Activated naive CD8-positive, alpha-beta T cell treated with anti-CD3 and anti-CD28 coated beads, Interleukin-2, amount 10 ng/mL, durations not matched to agents 7 days and 5 days (primary cell): ENCODE data around the gene ACOT8. TPM values are rescaled to one million over a fixed set of nuclear protein-coding genes. Genes with fewer than 3 reads are reported as not detected.

Experiments
- ATAC-seq: fragments of 150-1000 bp; cut with Tn5 transposase; one replicate; pipeline ENCODE4 v1.10.0; 2021; ENCODE audit warnings: low read depth, moderate library complexity
- POLR2A ChIA-PET: fragments of 350-600 bp; sonication (Branson Sonifier 250); formaldehyde crosslinking; loops from one replicate; lab custom pipeline; 2021; ENCODE audit warnings: antibody characterized with exemption; lab: Charles Lee
- DNase-seq: peaks from one replicate; pipeline ENCODE4 v3.0.0; 2021
- H3K27ac Mint-ChIP-seq: one replicate; pipeline ENCODE4 v1.8.0; 2022; ENCODE audit warnings: mild to moderate bottlenecking, mixed read lengths
- H3K27me3 Mint-ChIP-seq: one replicate; pipeline ENCODE4 v1.8.0; 2022; ENCODE audit warnings: mild to moderate bottlenecking, moderate library complexity, mixed read lengths
- H3K36me3 Mint-ChIP-seq: one replicate; pipeline ENCODE4 v1.8.0; 2021; ENCODE audit warnings: mild to moderate bottlenecking, mixed read lengths
- H3K4me1 Mint-ChIP-seq: one replicate; pipeline ENCODE4 v1.8.0; 2021; ENCODE audit warnings: mixed read lengths
- H3K4me3 Mint-ChIP-seq: one replicate; pipeline ENCODE4 v1.8.0; 2022; ENCODE audit warnings: mild to moderate bottlenecking, moderate library complexity, mixed read lengths
- H3K9me3 Mint-ChIP-seq: one replicate; pipeline ENCODE4 v1.8.0; 2021; ENCODE audit warnings: mixed read lengths
- total RNA-seq, 2 experiments: library from RNA; stranded (reverse); gene quantifications; one replicate each; pipeline ENCODE4 v1.2.3, GENCODE V29; 2021

Gene ACOT8
- total RNA-seq, 2 experiments from 2014 or later = 35.4 to 38.6 TPM

GRCh38 chr20:45860560-45861220 lies 3.5 kb upstream of the ACOT8 start:
- H3K27ac Mint-ChIP-seq = no peak overlapping the region
- H3K9me3 Mint-ChIP-seq = no peaks in the 10 kb centered on the region
- DNase-seq (no peak), ATAC-seq (no peak)
- H3K36me3 Mint-ChIP-seq = peaks cover 7% of the 10 kb centered on the region
- POLR2A ChIA-PET = interaction anchor here (0.6 kb wide), 1 partner anchor 15 kb away, joined by 3 read pairs; no protein-coding TSS in a partner anchor
- no peak overlapping the region for H3K4me3 Mint-ChIP-seq
- peaks cover 24% of the 10 kb centered on the region for H3K4me1 Mint-ChIP-seq
- no peaks in the 10 kb centered on the region for H3K27me3 Mint-ChIP-seq

GRCh38 chr20:45859916-45860315 lies 2.7 kb upstream of the ACOT8 start:
- H3K9me3 Mint-ChIP-seq = no peaks in the 10 kb centered on the region

GRCh38 chr20:45857882-45858216 lies 657 bp upstream of the ACOT8 start:
- DNase-seq (no peak), ATAC-seq (peak; percentile 43)
- Mint-ChIP-seq H3K36me3 (peaks cover 11% of the 10 kb centered on the region), H3K9me3 (no peaks in the 10 kb centered on the region), H3K27ac (peak overlapping the region; percentile 99), H3K4me3 (peak overlapping the region; percentile 94), H3K27me3 (no peaks in the 10 kb centered on the region), H3K4me1 (peaks cover 29% of the 10 kb centered on the region)
- POLR2A ChIA-PET = interaction anchor here (0.7 to 3.8 kb wide), 14 partner anchors 9 to 113 kb away, joined by 3 to 33 read pairs (median 7); partner anchors contain the start of genes CTSA, NEURL2, PCIF1 and SNX21

More at GRCh38 chr20:45859916-45860315, 2.7 kb upstream of the ACOT8 start:
- H3K4me1 Mint-ChIP-seq = peaks cover 27% of the 10 kb centered on the region
- no peak overlapping the region for H3K4me3 Mint-ChIP-seq
- H3K27me3 Mint-ChIP-seq = no peaks in the 10 kb centered on the region
- no peak for DNase-seq
- H3K36me3 Mint-ChIP-seq = peaks cover 7% of the 10 kb centered on the region
- POLR2A ChIA-PET = interaction anchor here (0.6 kb wide), 1 partner anchor 16 kb away, joined by 3 read pairs; no protein-coding TSS in a partner anchor
- no peak overlapping the region for H3K27ac Mint-ChIP-seq
- no peak for ATAC-seq

DNA sequence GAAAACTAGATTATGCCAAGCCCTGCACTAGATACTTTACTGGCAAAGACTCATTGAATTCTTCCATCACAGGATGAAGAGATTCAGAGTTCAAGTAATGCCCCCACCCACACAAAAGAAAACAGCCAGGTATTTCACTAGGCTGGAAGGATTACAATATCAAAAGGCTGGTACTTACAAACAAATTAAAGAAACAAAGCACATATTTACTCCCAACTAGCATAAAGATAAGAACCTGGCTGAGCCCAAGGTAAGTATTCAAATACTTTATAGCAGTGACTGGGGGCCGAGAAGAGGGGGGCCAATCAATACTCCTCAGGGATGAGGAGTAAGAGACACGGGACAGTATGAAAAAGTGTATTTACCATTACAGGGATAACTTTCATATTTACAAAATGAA lies 3.7 kb downstream of the ACOT8 start:
- DNase-seq (no peak), ATAC-seq (no peak)
- POLR2A ChIA-PET = no interaction called here
- Mint-ChIP-seq H3K36me3 (peaks cover 19% of the 10 kb centered on the region), H3K27me3 (no peaks in the 10 kb centered on the region), H3K27ac (no peak overlapping the region), H3K4me1 (peaks cover 22% of the 10 kb centered on the region), H3K9me3 (no peaks in the 10 kb centered on the region), H3K4me3 (no peak overlapping the region)

DNA sequence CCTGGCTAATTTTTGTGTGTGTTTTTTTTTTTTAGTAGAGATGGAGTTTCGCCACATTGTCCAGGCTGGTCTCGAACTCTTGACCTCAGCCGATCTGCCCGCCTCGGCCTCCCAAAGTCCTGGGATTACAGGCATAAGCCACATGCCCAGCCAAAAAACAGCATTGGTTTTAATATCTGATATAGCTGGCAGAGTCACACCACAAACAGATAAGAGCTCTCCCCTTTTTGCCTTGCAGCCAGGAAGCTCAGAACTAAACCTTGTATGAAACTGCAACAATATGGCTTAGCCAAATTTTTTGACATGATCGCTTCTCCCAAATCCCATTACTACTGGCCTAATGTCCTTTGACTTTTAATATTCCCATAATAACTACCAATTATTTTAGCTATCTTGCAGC lies 4.9 kb downstream of the ACOT8 start:
- no peaks in the 10 kb centered on the region for H3K9me3 Mint-ChIP-seq
- no peak for DNase-seq
- POLR2A ChIA-PET = interaction anchor here (0.7 to 1.4 kb wide), 2 partner anchors 26 to 40 kb away, joined by 3 to 4 read pairs; no protein-coding TSS in a partner anchor
- no peaks in the 10 kb centered on the region for H3K27me3 Mint-ChIP-seq
- H3K27ac Mint-ChIP-seq = no peak overlapping the region
- ATAC-seq = no peak
- peaks cover 14% of the 10 kb centered on the region for H3K4me1 Mint-ChIP-seq
- no peak overlapping the region for H3K4me3 Mint-ChIP-seq
- peaks cover 19% of the 10 kb centered on the region for H3K36me3 Mint-ChIP-seq

- peaks cover 19% of the 10 kb centered on the region for H3K36me3 Mint-ChIP-seq
- no peak for DNase-seq
Measured at GRCh38 chr20:45851501-45851900, 5.7 kb downstream of the ACOT8 start.

DNA sequence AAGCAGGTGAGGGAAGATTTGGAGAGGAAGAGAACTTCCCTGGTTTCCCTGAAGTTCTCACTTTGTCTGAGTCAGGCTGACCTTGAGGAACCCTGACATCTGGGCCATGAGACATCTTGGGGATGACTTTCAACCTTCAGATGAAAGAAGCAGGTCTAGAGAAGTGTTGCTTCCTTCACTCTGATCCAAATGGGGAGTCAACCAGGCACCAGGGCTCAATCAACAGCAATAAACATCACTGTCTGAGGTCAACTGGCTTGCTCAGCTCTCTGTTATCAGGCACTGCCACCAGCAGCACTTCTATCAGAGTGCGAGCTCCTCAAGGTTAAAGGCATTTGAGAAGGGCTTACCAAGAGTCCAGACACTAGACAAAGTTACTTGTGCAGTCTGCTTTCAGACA lies 6.3 kb downstream of the ACOT8 start:
- Mint-ChIP-seq H3K27me3 (no peaks in the 10 kb centered on the region), H3K36me3 (peaks cover 20% of the 10 kb centered on the region), H3K4me1 (peaks cover 8% of the 10 kb centered on the region), H3K4me3 (no peak overlapping the region), H3K27ac (no peak overlapping the region), H3K9me3 (no peaks in the 10 kb centered on the region)
- DNase-seq (no peak), ATAC-seq (no peak)
- POLR2A ChIA-PET = no interaction called here

More at GRCh38 chr20:45851501-45851900, 5.7 kb downstream of the ACOT8 start:
- POLR2A ChIA-PET = interaction anchor here (1.4 kb wide), 1 partner anchor 41 kb away, joined by 4 read pairs; no protein-coding TSS in a partner anchor
- Mint-ChIP-seq H3K4me3 (no peak overlapping the region), H3K9me3 (no peaks in the 10 kb centered on the region), H3K27ac (no peak overlapping the region), H3K4me1 (peaks cover 11% of the 10 kb centered on the region), H3K27me3 (no peaks in the 10 kb centered on the region)
- no peak for ATAC-seq

DNA sequence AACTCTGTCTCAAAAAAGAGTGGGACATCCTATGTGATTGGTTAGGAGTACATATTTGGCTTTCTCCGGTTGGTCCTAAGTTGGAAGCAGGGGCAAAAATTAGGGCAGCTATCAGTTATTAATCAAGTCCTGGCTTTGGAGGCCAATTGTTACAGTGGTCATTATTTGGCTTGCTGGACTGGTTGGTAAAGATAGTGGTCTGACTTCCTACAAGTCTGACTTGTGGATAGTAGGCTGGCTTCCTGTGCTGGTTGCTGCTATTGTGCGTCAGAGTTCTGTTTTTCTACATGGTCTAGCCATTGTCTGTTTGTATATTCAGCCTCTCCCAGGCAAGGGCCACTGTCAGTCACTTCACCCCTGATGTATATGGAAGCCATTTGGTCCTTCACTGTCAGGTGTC lies 7.0 kb downstream of the ACOT8 start:
- no peaks in the 10 kb centered on the region for H3K27me3 Mint-ChIP-seq
- ATAC-seq (no peak), DNase-seq (no peak)
- H3K27ac Mint-ChIP-seq = no peak overlapping the region
- POLR2A ChIA-PET = interaction anchor here (0.6 kb wide), 1 partner anchor 24 kb away, joined by 8 read pairs; no protein-coding TSS in a partner anchor
- no peaks in the 10 kb centered on the region for H3K9me3 Mint-ChIP-seq
- peaks cover 20% of the 10 kb centered on the region for H3K36me3 Mint-ChIP-seq
- H3K4me1 Mint-ChIP-seq = peaks cover 5% of the 10 kb centered on the region
- H3K4me3 Mint-ChIP-seq = no peak overlapping the region

- ATAC-seq = no peak
- no peak overlapping the region for H3K27ac Mint-ChIP-seq
- peaks cover 1% of the 10 kb centered on the region for H3K4me1 Mint-ChIP-seq
- H3K27me3 Mint-ChIP-seq = no peaks in the 10 kb centered on the region
- H3K36me3 Mint-ChIP-seq = peaks cover 24% of the 10 kb centered on the region
- DNase-seq = no peak
- no peaks in the 10 kb centered on the region for H3K9me3 Mint-ChIP-seq
- H3K4me3 Mint-ChIP-seq = no peak overlapping the region
- POLR2A ChIA-PET = no interaction called here
Measured at GRCh38 chr20:45848969-45849582, 8.1 kb downstream of the ACOT8 start.

- H3K27me3 Mint-ChIP-seq = no peaks in the 10 kb centered on the region
- H3K9me3 Mint-ChIP-seq = no peaks in the 10 kb centered on the region
- POLR2A ChIA-PET = no interaction called here
- no peak overlapping the region for H3K4me3 Mint-ChIP-seq
- no peak overlapping the region for H3K27ac Mint-ChIP-seq
- peaks cover 1% of the 10 kb centered on the region for H3K4me1 Mint-ChIP-seq
- H3K36me3 Mint-ChIP-seq = peaks cover 23% of the 10 kb centered on the region
- no peak for ATAC-seq
- DNase-seq = no peak
Measured at GRCh38 chr20:45848421-45848820, 8.8 kb downstream of the ACOT8 start.

DNA sequence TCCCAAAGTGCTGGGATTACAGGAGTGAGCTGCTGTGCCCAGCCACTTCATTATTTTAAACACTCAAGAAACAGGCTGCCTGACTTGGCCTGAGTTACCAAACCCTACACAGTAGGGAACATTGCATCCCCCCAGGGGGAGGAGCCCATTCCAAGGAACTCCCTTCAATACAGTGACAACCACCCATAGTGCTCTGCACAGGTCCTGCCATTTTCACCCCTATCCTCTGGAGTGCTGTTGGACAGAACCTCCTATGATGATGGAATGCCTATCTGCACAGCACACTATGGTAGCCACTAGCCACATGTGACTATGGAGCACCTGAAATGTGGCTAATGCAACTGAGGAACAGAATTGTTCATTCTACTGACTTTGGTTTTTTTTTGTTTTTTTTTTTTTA lies 11.7 kb downstream of the ACOT8 start:
- peaks cover 16% of the 10 kb centered on the region for H3K36me3 Mint-ChIP-seq
- ATAC-seq = no peak
- no peak for DNase-seq
- POLR2A ChIA-PET = no interaction called here
- H3K4me3 Mint-ChIP-seq = no peak overlapping the region
- H3K9me3 Mint-ChIP-seq = no peaks in the 10 kb centered on the region
- H3K27ac Mint-ChIP-seq = no peak overlapping the region
- H3K27me3 Mint-ChIP-seq = no peaks in the 10 kb centered on the region
- H3K4me1 Mint-ChIP-seq = no peaks in the 10 kb centered on the region

GRCh38 chr20:45843506-45843905 lies 13.7 kb downstream of the ACOT8 start:
- Mint-ChIP-seq H3K9me3 (no peaks in the 10 kb centered on the region), H3K4me3 (no peak overlapping the region), H3K27me3 (no peaks in the 10 kb centered on the region), H3K27ac (no peak overlapping the region), H3K36me3 (peaks cover 8% of the 10 kb centered on the region), H3K4me1 (no peaks in the 10 kb centered on the region)
- DNase-seq = no peak
- no peak for ATAC-seq
- POLR2A ChIA-PET = no interaction called here

- Mint-ChIP-seq H3K4me1 (no peaks in the 10 kb centered on the region), H3K36me3 (peaks cover 8% of the 10 kb centered on the region), H3K9me3 (no peaks in the 10 kb centered on the region), H3K4me3 (no peak overlapping the region), H3K27me3 (no peaks in the 10 kb centered on the region), H3K27ac (no peak overlapping the region)
- POLR2A ChIA-PET = interaction anchor here (1.2 to 1.6 kb wide), 2 partner anchors 9 to 15 kb away, joined by 3 to 6 read pairs; partner anchors contain the start of genes ACOT8, SNX21 and ZSWIM3
- no peak for ATAC-seq
- no peak for DNase-seq
Measured at GRCh38 chr20:45842169-45842812, 14.9 kb downstream of the ACOT8 start.
